Adipocyte (in vitro differentiated cells): Measurements from ENCODE around the gene EIF3B.
"Not testable (repeated sequence)": the region's sequence is repeated elsewhere in the genome, so short reads cannot be mapped to it uniquely, and the experiment has no call there.

Experiments
- DNase-seq: peaks from one replicate; pipeline ENCODE4 v3.0.0-alpha.2; 2015; ENCODE audit warnings: low read depth
- H3K27me3 ChIP-seq: replicated peaks from 2 replicates; pipeline ENCODE4 v1.7.0; 2013; ENCODE audit warnings: mild to moderate bottlenecking, low read length, moderate library complexity; ENCODE audit not compliant: control insufficient read depth, insufficient read depth
- H3K36me3 ChIP-seq: 2 replicates; pipeline ENCODE4 v1.7.0; 2013; ENCODE audit warnings: low read length, mild to moderate bottlenecking, moderate library complexity; ENCODE audit not compliant: control insufficient read depth, insufficient read depth, severe bottlenecking
- H3K4me1 ChIP-seq: 2 replicates; pipeline ENCODE4 v1.7.0; 2013; ENCODE audit warnings: mild to moderate bottlenecking, low read length, moderate library complexity; ENCODE audit not compliant: control insufficient read depth, insufficient read depth
- H3K4me3 ChIP-seq: 2 replicates; pipeline ENCODE4 v1.7.0; 2013; ENCODE audit warnings: mild to moderate bottlenecking, low read length, moderate library complexity
- H3K9ac ChIP-seq: 2 replicates; pipeline ENCODE4 v1.7.0; 2013; ENCODE audit warnings: mild to moderate bottlenecking, low read length, moderate library complexity
- H3K9me3 ChIP-seq: 2 replicates; pipeline ENCODE4 v1.7.0; 2013; ENCODE audit warnings: mild to moderate bottlenecking, low read length, moderate library complexity; ENCODE audit not compliant: control insufficient read depth

The EIF3B gene

GRCh38 chr7:2390020-2390816 is 35.6 kb downstream of the EIF3B start:
- DNase-seq, H3K9ac ChIP-seq: not testable (repeated sequence)

GRCh38 chr7:2393706-2394105 is 39.1 kb downstream of the EIF3B start:
- Histone ChIP-seq H3K9ac (no peak overlapping the region), H3K4me3 (no peak overlapping the region), H3K4me1 (peaks cover 5% of the 10 kb centered on the region), H3K27me3 (no peaks in the 10 kb centered on the region), H3K9me3 (no peaks in the 10 kb centered on the region), H3K36me3 (peaks cover 2% of the 10 kb centered on the region)
- no peak for DNase-seq

More at GRCh38 chr7:2390020-2390816, 35.6 kb downstream of the EIF3B start:
- H3K27me3 ChIP-seq, H3K4me1 ChIP-seq, H3K36me3 ChIP-seq, H3K4me3 ChIP-seq, H3K9me3 ChIP-seq: not testable (repeated sequence)

GRCh38 chr7:2394566-2395082 is 40.0 kb downstream of the EIF3B start:
- Histone ChIP-seq H3K27me3 (no peaks in the 10 kb centered on the region), H3K4me1 (peaks cover 8% of the 10 kb centered on the region)

GRCh38 chr7:2398506-2398905 is 43.9 kb downstream of the EIF3B start:
- Histone ChIP-seq H3K27me3 (no peaks in the 10 kb centered on the region), H3K9me3 (no peaks in the 10 kb centered on the region), H3K4me1 (peaks cover 19% of the 10 kb centered on the region), H3K4me3 (no peak overlapping the region), H3K9ac (no peak overlapping the region), H3K36me3 (no peaks in the 10 kb centered on the region)
- DNase-seq = no peak

More at GRCh38 chr7:2394566-2395082, 40.0 kb downstream of the EIF3B start:
- H3K9me3 ChIP-seq = no peaks in the 10 kb centered on the region
- no peak overlapping the region for H3K9ac ChIP-seq
- no peak overlapping the region for H3K4me3 ChIP-seq
- DNase-seq = no peak
- peaks cover 2% of the 10 kb centered on the region for H3K36me3 ChIP-seq

- peak overlapping the region; percentile 58 for H3K4me3 ChIP-seq
- H3K9me3 ChIP-seq = no peaks in the 10 kb centered on the region
- H3K36me3 ChIP-seq = no peaks in the 10 kb centered on the region
- H3K27me3 ChIP-seq = no peaks in the 10 kb centered on the region
- peak overlapping the region; percentile 78 for H3K9ac ChIP-seq
- peaks cover 22% of the 10 kb centered on the region for H3K4me1 ChIP-seq
- DNase-seq = peak; percentile 96
These were observed 45.4 kb downstream of the EIF3B start for GRCh38 chr7:2399848-2400587.

- DNase-seq = no peak
- Histone ChIP-seq H3K9ac (peak overlapping the region; percentile 87), H3K4me3 (peak overlapping the region; percentile 86), H3K36me3 (no peaks in the 10 kb centered on the region), H3K9me3 (no peaks in the 10 kb centered on the region), H3K27me3 (no peaks in the 10 kb centered on the region), H3K4me1 (peaks cover 35% of the 10 kb centered on the region)
These were observed 48.0 kb downstream of the EIF3B start for GRCh38 chr7:2402687-2403013.

GRCh38 chr7:2403014-2403717 is 48.5 kb downstream of the EIF3B start, which contains the start of gene CHST12:
Gene CHST12, plus strand, starts transcription at chr7:2403611. Its CDS starts 29,029 bp downstream, at chr7:2432640.
- no peaks in the 10 kb centered on the region for H3K36me3 ChIP-seq
- H3K4me3 ChIP-seq = peak within 1 kb of the TSS; percentile 89
- H3K27me3 ChIP-seq = no peaks in the 10 kb centered on the region

GRCh38 chr7:2403718-2404648 is 49.4 kb downstream of the EIF3B start:
- Histone ChIP-seq H3K9me3 (no peaks in the 10 kb centered on the region), H3K9ac (peak overlapping the region; percentile 90), H3K4me3 (peak overlapping the region; percentile 89), H3K36me3 (no peaks in the 10 kb centered on the region), H3K27me3 (no peaks in the 10 kb centered on the region), H3K4me1 (peaks cover 48% of the 10 kb centered on the region)
- DNase-seq = peak; percentile 72

More at GRCh38 chr7:2403014-2403717, 48.5 kb downstream of the EIF3B start, which contains the start of gene CHST12:
- Histone ChIP-seq H3K4me1 (peaks cover 40% of the 10 kb centered on the region), H3K9me3 (no peaks in the 10 kb centered on the region), H3K9ac (peak within 1 kb of the TSS; percentile 90)
- DNase-seq = peak; percentile 98

GRCh38 chr7:2404714-2405119 is 50.1 kb downstream of the EIF3B start:
- Histone ChIP-seq H3K4me1 (peaks cover 47% of the 10 kb centered on the region), H3K27me3 (no peaks in the 10 kb centered on the region), H3K4me3 (peak overlapping the region; percentile 89), H3K36me3 (no peaks in the 10 kb centered on the region), H3K9ac (peak overlapping the region; percentile 90), H3K9me3 (no peaks in the 10 kb centered on the region)
- no peak for DNase-seq

GRCh38 chr7:2405201-2405600 is 50.6 kb downstream of the EIF3B start:
- Histone ChIP-seq H3K36me3 (no peaks in the 10 kb centered on the region), H3K9ac (no peak overlapping the region), H3K4me3 (peak overlapping the region; percentile 89), H3K27me3 (no peaks in the 10 kb centered on the region), H3K9me3 (no peaks in the 10 kb centered on the region), H3K4me1 (peaks cover 43% of the 10 kb centered on the region)
- no peak for DNase-seq
